ENCODE results near the gene STRIP2. TPM values are rescaled to one million over a fixed set of nuclear protein-coding genes. Genes with fewer than 3 reads are reported as not detected.

Gene STRIP2
- total RNA-seq, 2 donors from 2014 or later, result 11.7 to 15.8 TPM

GRCh38 chr7:129426482-129426881, 7.8 kb upstream of the STRIP2 start:
- Histone ChIP-seq H3K4me3 (ENCODE audit: low read length) (no peak overlapping the region), H3K9ac (ENCODE audit: extremely low read depth, low read length, poor library complexity, severe bottlenecking) (no peak overlapping the region), H3K9me3 (ENCODE audit: control insufficient read depth, low read length) (no peaks in the 10 kb centered on the region), H3K27ac (ENCODE audit: low read depth, low read length) (no peak overlapping the region), H3K27me3 (ENCODE audit: control insufficient read depth, insufficient read depth, low read length, poor library complexity, severe bottlenecking) (no peaks in the 10 kb centered on the region), H3K4me1 (ENCODE audit: control insufficient read depth, insufficient read depth, low read length) (no peaks in the 10 kb centered on the region), H3K36me3 (ENCODE audit: control insufficient read depth, insufficient read depth, low read length) (no peaks in the 10 kb centered on the region)
- DNase-seq, result no peak
- no peak overlapping the region for H3K27ac Mint-ChIP-seq
- H3K4me1 Mint-ChIP-seq, result no peaks in the 10 kb centered on the region
- peaks cover 45% of the 10 kb centered on the region for H3K36me3 Mint-ChIP-seq (ENCODE audit: low read depth)
- no peaks in the 10 kb centered on the region for H3K27me3 Mint-ChIP-seq (ENCODE audit: insufficient read depth)
- TF ChIP-seq CTCF (conservative IDR thresholded peaks at IDR 0.05), result no peak
- no peaks in the 10 kb centered on the region for H3K9me3 Mint-ChIP-seq
- no peak overlapping the region for H3K4me3 Mint-ChIP-seq

DNA sequence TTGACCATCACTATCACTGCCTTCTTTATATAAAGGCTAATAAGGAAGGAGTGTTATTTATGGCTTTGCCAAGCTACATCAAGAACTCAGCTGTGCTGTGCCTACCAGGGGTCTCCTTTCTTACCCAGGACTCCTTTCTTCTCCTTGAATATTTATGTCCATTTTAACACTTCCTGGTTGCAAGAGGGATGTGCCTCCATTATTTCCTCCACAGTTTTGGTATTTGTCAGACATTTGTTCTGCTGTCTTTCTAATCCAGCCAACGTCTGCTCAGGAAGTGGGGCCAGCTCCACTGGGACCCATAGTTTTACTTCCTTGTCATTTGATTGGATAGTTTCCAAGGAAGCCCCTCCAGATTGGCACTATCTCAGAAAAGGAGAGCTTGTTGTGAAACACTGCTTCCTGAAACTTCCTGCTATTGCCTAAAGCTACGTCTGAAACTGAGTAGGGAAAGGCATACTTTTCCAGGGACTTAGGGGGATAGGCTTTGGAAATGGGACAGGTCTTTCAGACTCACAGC, 6.6 kb upstream of the STRIP2 start:
- no peak overlapping the region for H3K27ac ChIP-seq (ENCODE audit: low read depth, low read length)
- no peaks in the 10 kb centered on the region for H3K36me3 ChIP-seq (ENCODE audit: control insufficient read depth, insufficient read depth, low read length)
- H3K27me3 Mint-ChIP-seq (ENCODE audit: insufficient read depth), result no peaks in the 10 kb centered on the region
- H3K4me1 Mint-ChIP-seq, result peaks cover 3% of the 10 kb centered on the region
- WGBS, 2 experiments (ENCODE audit: insufficient coverage in 1 of 2, insufficient read length in 1 of 2), result 83 to 100% methylated on average over 2 of the region's 2 CpGs
- peaks cover 3% of the 10 kb centered on the region for H3K4me1 ChIP-seq (ENCODE audit: control insufficient read depth, insufficient read depth, low read length)
- H3K9ac ChIP-seq (ENCODE audit: extremely low read depth, low read length, poor library complexity, severe bottlenecking), result no peak overlapping the region
- H3K4me3 Mint-ChIP-seq, result no peak overlapping the region
- no peak overlapping the region for H3K4me3 ChIP-seq (ENCODE audit: low read length)
- DNase-seq, result no peak
- TF ChIP-seq CTCF (conservative IDR thresholded peaks at IDR 0.05), result no peak
- no peaks in the 10 kb centered on the region for H3K9me3 ChIP-seq (ENCODE audit: control insufficient read depth, low read length)
- no peaks in the 10 kb centered on the region for H3K9me3 Mint-ChIP-seq
- no peaks in the 10 kb centered on the region for H3K27me3 ChIP-seq (ENCODE audit: control insufficient read depth, insufficient read depth, low read length, poor library complexity, severe bottlenecking)
- peaks cover 45% of the 10 kb centered on the region for H3K36me3 Mint-ChIP-seq (ENCODE audit: low read depth)
- H3K27ac Mint-ChIP-seq, result no peak overlapping the region

DNA sequence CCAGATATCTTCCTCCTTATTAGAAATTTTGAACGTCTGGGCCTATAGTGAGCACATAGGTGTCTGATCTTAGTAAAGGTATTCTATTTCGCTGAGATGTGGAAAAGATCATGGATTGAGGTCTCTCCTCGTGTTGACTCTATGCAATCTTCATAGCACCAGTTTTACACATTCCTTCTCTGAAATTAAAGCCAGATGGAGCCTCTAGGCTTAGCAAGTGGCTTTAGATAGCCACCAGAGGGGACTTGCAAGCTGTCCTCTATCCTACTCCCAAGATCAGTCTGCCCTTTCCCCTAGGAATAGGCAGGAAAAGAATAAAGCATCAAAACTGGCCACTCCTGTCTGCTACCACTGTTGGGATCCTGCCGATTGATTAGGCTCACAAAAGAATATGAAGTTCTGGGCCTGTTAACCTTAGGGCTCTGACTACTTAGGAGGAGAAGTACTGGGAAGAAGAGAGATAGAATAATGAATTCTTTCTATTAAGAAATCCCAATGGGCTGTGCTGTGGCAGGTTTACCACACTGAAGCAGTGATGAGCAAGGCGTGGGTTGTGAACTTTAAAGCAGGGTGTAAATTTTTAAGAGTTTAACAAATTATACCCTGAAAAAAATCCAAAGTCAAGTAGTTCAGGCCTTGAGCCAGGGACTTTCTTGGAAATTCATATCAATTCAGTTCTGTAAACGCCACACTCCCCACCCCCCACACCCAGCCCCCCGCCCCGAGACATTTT, 2.2 kb upstream of the STRIP2 start:
- no peak overlapping the region for H3K27ac Mint-ChIP-seq
- peaks cover 27% of the 10 kb centered on the region for H3K4me1 Mint-ChIP-seq
- Histone ChIP-seq H3K9ac (ENCODE audit: extremely low read depth, low read length, poor library complexity, severe bottlenecking) (no peak overlapping the region), H3K4me1 (ENCODE audit: control insufficient read depth, insufficient read depth, low read length) (peaks cover 9% of the 10 kb centered on the region), H3K27me3 (ENCODE audit: control insufficient read depth, insufficient read depth, low read length, poor library complexity, severe bottlenecking) (no peaks in the 10 kb centered on the region), H3K9me3 (ENCODE audit: control insufficient read depth, low read length) (no peaks in the 10 kb centered on the region), H3K36me3 (ENCODE audit: control insufficient read depth, insufficient read depth, low read length) (no peaks in the 10 kb centered on the region), H3K27ac (ENCODE audit: low read depth, low read length) (no peak overlapping the region), H3K4me3 (ENCODE audit: low read length) (no peak overlapping the region)
- no peaks in the 10 kb centered on the region for H3K27me3 Mint-ChIP-seq (ENCODE audit: insufficient read depth)
- peaks cover 12% of the 10 kb centered on the region for H3K36me3 Mint-ChIP-seq (ENCODE audit: low read depth)
- no peaks in the 10 kb centered on the region for H3K9me3 Mint-ChIP-seq
- no peak overlapping the region for H3K4me3 Mint-ChIP-seq
- 87 to 92% methylated on average over 3 to 8 of the region's 8 CpGs for WGBS, 2 experiments (ENCODE audit: insufficient coverage in 1 of 2, insufficient read length in 1 of 2)
- no peak for DNase-seq
- TF ChIP-seq CTCF (conservative IDR thresholded peaks at IDR 0.05), result peak; percentile 32

Data from endodermal cell (in vitro differentiated cells).